GM19023 (cell line): ENCODE data around the gene GNLY.
"Not testable (repeated sequence)": the region's sequence is repeated elsewhere in the genome, so short reads cannot be mapped to it uniquely, and the experiment has no call there.

Experiments
- ATAC-seq: cut with Tn5 transposase; IDR thresholded peaks from one replicate; pipeline ENCODE4 v1.9.1; 2021; ENCODE audit warnings: mild to moderate bottlenecking, moderate library complexity; ENCODE audit not compliant: unreplicated experiment

GNLY gene

DNA sequence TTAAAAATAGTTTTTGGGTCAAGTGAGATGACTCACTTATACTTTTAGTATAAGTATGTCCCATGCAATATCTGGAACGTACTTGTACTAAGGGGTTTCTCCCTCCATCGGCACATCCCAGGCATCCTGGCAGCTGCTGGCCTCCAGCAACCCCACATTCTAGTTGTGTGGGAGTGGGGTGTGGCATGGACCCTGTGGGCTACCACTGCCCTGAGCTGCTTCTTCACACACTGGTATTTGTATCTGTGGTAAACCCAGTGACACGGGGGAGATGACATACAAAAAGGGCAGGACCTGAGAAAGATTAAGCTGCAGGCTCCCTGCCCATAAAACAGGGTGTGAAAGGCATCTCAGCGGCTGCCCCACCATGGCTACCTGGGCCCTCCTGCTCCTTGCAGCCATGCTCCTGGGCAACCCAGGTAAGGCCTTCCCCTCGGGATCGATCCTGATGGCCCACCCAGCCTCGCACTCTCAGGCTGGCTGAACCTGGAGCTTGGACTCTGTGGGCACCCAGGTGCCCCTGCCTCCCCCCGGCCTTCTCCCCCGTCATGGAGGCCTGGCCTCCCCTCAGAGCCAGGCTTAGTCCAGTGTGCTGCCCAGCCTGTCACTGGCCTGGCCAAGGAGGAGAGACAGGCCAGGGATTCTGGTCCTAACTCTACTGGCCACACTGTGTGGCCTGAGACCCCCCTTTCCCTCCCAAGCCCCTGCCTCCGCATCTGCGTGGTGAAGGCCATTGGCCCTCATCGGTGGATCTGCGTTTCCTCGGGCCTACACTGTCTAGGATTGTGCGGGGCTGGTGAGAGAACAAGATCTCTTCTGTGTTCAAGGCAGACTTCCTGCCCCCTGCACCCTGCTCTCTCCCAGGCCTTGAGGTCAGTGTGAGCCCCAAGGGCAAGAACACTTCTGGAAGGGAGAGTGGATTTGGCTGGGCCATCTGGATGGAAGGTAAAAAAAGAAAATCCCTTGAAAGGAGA is at the start of gene GNLY:
Gene GNLY, plus strand, starts transcription at position 307 of the 974 bp plus-strand sequence. Its CDS starts 61 bp downstream, at position 368.
- ATAC-seq: no peak

DNA sequence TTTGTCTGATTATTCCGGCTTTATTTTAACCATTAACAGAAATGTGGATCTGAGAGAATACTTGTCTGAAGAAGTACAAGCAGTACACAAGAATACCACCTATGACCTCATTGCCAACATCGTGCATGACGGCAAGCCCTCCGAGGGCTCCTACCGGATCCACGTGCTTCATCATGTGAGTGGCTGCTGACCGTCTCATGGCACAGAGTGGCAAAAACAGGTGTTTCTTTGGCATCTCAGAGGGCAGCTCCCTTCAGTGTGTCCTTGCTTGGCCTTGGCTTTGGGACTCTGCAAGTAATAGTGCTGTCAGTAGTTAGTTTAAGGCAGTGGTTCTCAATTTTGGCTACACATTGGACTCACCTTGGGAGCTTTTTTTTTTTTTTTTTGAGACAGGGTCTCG is 49.2 kb upstream of the GNLY start:
- ATAC-seq: no peak

DNA sequence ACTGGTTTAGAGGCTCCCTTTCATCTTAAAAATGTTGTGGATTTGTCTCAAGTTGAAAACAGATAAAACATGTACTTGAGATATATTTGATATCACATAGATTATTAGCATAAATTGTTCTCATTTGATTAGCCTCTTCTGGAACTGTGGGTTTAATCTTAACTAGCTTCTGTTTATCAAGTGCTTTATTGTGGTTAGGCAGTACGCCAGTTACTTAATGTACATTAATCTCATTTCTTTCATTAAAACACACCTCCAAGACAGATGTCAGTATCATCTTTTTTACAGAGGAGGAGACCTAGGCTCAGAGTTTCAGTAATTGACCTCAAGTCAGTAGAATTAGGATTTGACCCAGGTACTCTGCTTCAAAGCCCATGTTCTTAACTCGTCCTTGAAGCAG is 48.0 kb upstream of the GNLY start:
- ATAC-seq: no peak

DNA sequence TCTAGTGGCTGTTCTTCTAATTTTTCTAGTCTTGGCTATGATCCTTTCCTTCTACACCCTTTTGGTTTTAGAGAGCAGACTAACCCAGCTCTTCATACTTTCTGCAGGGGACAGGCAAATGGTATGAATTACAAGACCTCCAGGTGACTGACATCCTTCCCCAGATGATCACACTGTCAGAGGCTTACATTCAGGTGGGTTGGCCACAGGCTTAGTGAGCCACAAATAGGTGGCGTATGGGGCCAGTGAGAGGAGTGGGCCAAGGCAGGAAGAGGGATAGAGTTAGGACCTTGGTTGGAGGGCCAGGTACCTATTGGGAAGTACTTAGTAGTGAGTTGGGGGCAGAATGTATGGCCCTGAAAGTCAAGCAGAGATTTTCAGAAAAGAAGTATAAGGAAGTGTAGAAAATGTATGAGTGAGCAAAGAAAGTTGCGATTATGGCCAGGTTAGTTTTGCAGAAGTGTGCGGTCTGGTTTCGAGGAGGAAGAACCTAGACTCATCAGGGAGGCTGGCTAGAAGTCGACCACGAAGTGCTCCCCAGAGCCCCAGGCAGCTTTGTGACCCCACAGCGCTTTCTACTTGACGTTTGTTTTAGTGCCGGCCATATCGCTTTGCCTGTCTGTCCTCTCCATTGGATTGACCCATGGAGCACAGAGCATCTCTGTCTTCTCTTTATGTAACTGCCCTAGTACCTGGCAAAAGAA is 46.2 kb upstream of the GNLY start:
- peak; percentile 58 for ATAC-seq

DNA sequence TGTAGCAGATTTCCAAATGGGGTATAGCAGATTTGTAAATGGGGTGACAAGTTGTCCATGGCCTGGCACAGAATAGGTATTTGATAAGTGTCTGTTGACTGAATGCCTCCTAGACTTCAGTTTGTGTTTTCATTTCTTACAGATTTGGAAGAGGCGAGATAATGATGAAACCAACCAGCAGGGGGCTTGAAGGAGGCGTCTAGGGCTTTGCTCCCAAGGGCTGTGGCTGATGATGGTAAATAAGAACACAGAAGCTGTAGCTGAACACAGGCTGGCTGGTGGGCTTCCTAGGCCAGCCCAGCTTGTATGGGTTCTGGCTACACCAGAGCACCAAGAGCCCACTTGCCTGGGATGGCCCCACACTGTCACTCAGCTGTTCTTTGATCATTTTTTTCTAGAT is 45.5 kb upstream of the GNLY start:
- ATAC-seq: no peak

DNA sequence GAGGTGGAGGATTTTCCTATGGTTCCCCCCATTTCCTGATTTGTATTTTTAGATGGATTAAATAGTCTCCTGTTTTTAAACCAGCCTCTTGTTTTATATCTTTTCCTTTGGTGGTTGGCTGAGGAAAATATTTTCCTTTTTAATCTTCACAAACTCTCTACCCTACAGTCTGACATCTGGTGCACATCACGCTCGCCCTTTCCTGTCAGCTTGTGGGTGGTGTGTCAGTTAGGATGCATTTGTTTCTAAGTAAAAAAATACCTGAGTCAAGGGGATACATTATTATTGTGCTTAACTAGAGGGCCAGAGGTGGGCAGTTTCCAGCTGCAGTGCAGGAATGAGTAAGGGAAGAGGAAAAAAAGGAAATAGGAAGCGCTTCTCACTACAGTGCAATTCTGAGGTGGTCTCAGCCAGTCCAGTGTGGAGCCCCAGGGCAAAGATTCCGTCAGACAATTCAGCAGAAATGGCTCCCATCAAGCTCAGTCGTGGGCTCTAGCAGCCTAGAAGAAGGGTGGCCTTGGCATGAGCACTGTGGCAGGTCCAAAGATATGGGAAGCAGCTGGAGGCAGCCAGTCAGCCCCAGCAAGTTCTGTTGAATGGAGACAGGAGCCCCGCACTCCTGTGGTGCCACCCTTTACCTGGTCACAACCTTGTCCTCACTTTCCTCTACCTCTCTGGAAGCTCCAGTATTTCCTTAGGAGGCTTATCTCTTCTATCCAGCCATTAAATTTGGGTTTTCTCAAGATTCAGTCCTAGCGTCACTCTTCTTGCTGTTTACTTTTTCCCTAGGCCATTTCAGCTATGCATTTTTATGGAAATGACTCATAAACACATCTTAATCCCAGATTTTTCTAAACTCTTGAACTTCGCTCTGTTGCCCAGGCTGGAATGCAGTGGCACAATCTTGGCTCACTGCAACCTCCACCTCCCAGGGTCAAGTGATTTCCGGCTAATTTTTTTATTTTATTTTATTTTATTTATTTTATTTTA is 44.7 kb upstream of the GNLY start:
- no peak for ATAC-seq

DNA sequence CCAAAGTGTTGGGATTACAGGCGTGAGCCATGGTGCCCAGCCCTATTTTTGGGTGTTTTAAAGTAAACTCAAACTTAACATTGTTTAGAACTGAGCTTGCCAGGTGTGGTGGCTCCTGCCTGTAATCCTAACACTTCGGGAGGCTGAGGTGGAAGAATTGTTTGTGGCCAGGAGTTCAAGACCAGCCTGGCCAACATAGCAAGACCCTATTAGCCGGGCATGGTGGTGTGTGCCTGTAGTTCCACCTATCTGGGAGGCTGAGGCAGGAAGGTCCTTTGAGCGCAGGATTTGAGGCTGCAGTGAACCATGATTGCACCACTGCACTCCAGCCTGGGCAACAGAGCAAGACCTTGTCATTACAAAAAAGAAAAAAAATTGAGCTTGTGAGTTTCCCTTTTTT is 43.7 kb upstream of the GNLY start:
- ATAC-seq: no peak

DNA sequence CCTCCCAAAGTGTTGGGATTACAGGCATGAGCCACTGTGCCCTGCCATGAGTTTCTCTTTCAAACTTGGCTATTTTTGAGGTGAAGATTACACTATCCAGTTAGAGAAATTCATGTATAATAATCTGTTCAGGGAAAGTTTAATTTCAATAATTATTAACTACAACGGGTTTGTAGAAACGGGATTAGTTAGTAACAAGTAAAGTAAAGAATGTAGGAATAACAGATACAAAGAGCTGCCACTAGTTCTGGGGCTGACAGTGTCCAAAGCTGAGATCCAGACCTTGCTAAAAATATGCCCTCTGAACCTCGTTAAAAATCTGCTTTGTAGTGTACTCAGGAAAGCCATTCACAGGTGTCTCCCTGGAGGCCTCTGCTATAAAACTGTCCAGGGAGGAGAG is 43.1 kb upstream of the GNLY start:
- ATAC-seq: no peak

DNA sequence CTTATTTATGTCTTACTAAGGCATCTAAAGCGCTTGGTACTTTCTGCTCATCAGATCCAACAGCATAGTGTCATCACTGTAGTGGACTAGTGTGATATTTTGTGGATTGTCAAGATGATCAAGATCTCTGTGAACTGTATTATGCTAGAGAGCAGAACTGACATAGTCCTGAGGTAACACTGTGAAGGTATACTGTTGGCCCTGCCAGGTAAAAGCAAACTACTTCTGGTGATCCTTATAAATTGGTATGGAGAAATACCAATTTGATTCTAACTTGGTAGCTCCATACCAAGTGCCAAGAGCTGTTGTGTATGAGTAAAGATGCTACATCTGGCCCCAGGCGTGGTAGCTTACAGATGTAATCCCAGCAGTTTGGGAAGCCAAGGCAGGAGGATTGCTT is 42.1 kb upstream of the GNLY start:
- ATAC-seq: no peak

DNA sequence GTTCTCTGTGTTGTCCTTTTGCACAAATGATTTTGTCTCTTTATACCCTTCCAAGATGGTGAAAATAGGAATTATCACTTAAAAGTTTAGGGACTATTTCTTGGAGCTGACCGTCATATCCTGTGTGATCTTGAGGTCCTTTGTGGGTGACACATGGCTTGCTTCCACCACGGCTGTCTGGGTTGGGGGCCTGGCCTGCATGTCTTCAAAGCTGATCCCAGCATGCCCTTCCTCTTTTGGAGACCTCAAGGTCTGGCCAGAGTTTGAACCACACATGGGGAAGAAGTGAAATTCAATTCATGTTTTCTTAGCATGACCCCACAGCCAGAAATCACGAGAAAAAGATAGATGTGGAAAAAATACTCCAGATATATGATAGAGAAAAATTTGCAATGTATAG is 40.2 kb upstream of the GNLY start:
- ATAC-seq: no peak

DNA sequence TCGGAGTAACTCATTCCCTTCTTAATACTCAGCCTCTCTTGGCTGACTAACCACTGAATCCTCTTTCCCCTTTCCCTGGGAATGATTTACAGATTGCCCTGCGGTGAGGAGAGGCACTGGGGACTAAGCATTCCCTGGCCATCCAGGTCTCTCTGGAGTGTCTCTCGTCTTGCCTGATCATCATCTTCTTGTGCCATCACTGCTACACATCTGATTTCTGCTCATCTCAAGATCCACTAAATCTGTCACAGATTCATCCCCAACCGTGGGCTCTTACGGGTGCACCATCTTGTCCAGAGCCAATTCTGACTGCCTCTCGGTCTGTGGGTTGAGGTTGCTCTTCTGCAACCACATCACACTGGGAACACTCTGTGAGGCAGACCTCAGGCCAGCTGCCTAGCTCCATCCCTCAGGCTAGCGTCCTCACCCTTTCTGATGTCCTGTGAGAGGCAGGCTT is 38.2 kb upstream of the GNLY start:
- no peak for ATAC-seq

DNA sequence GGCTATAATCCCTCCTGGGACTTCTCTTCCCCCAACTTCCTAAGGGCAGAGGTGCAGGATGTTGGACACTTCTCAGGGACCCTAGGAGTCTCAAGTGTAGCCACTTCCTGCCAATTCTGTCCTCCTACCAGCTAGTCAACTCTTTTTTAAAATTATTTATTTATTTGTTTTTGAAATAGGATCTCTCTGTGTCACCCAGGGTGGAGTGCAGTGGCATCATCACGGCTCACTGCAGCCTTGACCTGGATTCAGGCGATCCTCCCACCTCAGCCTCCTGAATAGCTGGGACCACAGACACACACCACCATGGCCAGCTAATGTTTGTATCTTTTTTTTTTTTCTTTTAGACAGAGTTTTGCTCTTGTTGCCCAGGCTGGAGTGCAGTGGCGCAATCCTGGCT is 37.7 kb upstream of the GNLY start:
- no peak for ATAC-seq

DNA sequence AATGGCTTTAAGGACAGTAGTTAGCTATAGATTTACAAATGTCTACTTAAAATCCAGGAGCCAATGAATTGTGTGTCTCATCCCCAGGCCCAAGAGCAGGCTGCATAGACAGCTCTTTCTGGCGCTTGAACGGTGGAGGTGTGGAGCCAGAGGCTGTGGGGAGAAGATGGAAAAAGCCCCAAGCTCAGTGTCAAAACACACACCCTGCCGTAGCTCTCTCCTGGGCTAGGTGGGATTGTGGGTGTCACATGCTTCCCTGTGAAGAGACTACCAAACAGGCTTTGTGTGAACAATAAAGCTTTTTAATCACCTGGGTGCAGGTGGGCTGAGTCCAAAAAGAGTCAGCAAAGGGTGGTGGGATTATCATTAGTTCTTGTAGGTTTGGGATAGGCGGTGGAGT is 36.8 kb upstream of the GNLY start:
- not testable (repeated sequence) for ATAC-seq

DNA sequence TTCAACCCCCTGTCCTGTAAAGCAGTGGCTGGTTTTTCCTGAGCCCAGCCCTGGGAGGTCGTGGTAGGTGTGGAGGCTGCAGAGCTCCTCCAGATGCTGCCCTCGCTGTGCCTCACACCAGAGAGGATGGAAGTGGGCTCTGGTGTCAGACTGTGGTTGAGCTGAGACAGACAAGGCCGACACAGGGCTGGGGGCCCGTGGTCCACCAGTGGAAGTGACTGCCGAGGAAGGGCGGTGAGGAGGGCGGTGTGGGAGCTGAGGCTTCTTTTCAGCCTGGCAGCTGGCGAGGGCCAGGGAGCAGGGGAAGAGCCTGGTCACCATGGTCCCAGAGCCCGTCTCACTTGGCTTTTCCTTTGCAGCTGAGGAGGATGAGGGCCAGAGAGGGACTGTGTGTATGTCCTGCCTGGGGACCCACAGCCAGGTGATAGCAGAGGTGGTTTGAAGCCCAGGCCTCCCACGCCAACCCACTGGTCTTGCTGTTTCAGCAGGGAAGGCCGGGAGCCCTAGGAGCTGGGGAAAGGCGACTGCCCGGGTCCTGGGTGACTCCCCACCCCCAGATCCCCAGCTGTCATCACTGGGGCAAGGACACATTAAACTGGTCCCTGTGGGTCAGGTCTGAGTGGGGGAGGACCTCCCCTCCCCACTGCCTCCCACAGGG is 34.7 kb upstream of the GNLY start:
- no peak for ATAC-seq

DNA sequence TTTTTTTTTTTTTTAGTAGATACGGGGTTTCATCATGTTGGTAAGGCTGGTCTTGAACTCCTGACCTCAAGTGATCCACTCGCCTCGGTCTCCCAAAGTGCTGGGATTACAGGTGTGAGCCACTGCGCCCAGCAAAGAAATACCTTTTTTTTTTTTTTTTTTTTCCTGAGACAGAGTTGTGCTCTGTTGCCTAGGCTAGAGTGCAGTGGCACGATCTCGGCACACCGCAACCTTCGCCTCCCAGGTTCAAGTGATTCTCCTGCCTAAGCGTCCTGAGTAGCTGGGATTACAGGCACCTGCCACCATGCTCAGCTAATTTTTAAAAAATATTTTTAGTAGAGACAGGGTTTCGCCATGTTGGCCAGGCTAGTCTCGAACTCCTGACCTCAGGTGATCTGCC is 33.9 kb upstream of the GNLY start:
- ATAC-seq: not testable (repeated sequence)

DNA sequence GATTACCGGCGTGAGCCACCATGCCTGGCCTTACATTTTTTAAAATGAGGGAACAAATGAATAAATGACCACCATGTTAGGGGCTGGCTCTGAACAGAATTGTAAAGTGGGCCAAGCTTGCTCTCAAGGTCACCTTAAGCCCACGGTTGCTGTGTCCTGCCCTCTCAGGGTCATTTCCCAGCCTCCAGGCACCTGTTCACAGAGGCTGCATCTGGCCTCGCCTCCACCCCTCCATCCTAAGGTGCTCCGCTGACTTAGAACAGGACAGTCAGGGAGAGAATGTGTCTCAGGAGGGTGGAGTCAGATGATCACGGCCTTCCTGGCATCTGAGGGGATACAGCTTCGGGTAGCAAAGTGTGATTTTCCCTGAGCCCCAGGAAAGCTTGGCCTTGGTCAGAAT is 33.4 kb upstream of the GNLY start:
- no peak for ATAC-seq

DNA sequence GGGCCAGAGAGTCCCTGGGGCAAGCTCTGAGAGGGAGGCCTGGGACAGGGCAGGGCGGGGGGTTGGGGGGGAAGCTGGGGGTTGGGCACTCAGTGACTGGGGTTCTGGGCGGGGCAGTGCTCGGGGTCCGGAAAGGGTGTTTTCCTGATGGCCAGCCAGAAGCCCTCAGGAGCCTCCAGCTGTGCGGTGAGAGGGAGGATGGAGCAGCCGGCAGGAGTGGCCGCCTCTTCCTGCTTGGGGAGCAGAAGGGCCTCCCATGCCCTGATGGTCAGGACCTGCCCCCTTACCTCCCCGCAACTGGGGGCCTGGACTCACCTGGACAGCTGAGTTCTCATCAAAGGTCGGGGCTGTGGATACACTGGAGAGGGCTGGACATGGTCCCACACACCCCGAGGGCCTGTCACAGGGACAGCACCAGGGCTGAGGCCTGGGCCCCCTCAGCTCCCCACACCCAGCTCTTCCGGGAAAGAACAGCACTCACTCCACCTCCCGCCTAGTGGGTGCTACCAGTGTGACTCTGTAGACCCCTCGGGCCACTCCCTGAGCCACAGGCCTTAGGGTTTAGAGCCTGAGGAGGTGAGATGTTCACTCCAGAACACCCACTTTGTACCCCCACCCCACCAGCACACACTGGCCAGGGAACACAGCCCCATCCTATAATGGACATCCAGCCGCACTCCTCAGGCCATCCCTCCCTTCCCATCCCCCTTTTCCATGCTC is 32.9 kb upstream of the GNLY start:
- no peak for ATAC-seq

DNA sequence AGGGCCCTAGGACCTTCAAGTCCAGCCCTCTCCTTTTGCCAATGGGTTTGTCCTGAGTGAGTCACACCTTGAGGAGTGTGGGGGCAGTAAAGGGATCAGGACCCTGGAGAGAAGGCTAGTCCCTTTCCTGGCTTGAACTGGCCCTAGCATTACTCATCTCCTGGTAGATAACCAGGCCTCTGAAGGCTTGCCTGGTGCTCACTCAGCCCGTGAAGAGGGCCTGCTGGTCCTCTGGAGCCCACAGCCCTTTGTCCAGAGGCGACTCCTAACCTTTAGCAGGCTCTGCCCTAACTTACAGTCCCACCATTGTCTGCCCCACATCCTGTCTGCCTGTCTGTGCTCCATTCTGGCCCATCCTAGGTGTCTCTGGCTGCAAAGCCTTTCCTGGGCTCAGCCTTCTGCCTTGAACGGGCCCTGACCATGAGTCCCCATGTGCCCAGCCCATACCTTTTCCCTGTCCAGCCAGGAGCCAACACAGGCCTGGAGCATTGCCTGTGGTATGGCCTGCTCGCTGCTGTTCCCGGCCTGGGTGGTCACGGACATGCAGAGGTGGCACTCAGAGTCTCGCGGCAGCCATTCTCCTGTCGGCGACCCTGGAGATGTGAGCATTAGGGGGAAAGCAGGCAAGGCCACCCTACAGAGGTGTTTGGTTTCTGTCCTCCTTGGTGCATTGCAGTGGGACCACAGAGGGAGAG is 31.1 kb upstream of the GNLY start:
- no peak for ATAC-seq
